ENCODE data around the gene PRRX2.

PRRX2 gene

GRCh38 chr9:129686736-129687135 is 21.3 kb downstream of the PRRX2 start:
- no peak for TF ChIP-seq CTCF (IDR thresholded peaks at IDR 0.05; ENCODE audit: low read depth, low read length, missing control alignments)

GRCh38 chr9:129687391-129687790 is 21.9 kb downstream of the PRRX2 start:
- H3K4me3 ChIP-seq (ENCODE audit: low read depth, low read length) = no peak overlapping the region
- no peak for TF ChIP-seq CTCF (IDR thresholded peaks at IDR 0.05; ENCODE audit: low read depth, low read length, missing control alignments)
- no peak for DNase-seq (ENCODE audit: low read depth)

More at GRCh38 chr9:129686736-129687135, 21.3 kb downstream of the PRRX2 start:
- H3K4me3 ChIP-seq (ENCODE audit: low read depth, low read length) = no peak overlapping the region
- DNase-seq (ENCODE audit: low read depth) = no peak

- no peak overlapping the region for H3K4me3 ChIP-seq (ENCODE audit: low read depth, low read length)
- DNase-seq (ENCODE audit: low read depth) = no peak
- no peak for TF ChIP-seq CTCF (IDR thresholded peaks at IDR 0.05; ENCODE audit: low read depth, low read length, missing control alignments)
Observed at GRCh38 chr9:129688285-129689043, 23.0 kb downstream of the PRRX2 start.

GRCh38 chr9:129692534-129692933 is 27.1 kb downstream of the PRRX2 start:
- no peak for TF ChIP-seq CTCF (IDR thresholded peaks at IDR 0.05; ENCODE audit: low read depth, low read length, missing control alignments)
- DNase-seq (ENCODE audit: low read depth) = no peak
- no peak overlapping the region for H3K4me3 ChIP-seq (ENCODE audit: low read depth, low read length)

GRCh38 chr9:129693741-129694140 is 28.3 kb downstream of the PRRX2 start:
- no peak for TF ChIP-seq CTCF (IDR thresholded peaks at IDR 0.05; ENCODE audit: low read depth, low read length, missing control alignments)
- H3K4me3 ChIP-seq (ENCODE audit: low read depth, low read length) = no peak overlapping the region
- DNase-seq (ENCODE audit: low read depth) = no peak

GRCh38 chr9:129694243-129694646 is 28.8 kb downstream of the PRRX2 start:
- H3K4me3 ChIP-seq (ENCODE audit: low read depth, low read length) = no peak overlapping the region
- no peak for TF ChIP-seq CTCF (IDR thresholded peaks at IDR 0.05; ENCODE audit: low read depth, low read length, missing control alignments)
- no peak for DNase-seq (ENCODE audit: low read depth)

GRCh38 chr9:129695870-129696269 is 30.4 kb downstream of the PRRX2 start:
- TF ChIP-seq CTCF (IDR thresholded peaks at IDR 0.05; ENCODE audit: low read depth, low read length, missing control alignments) = no peak
- DNase-seq (ENCODE audit: low read depth) = no peak
- H3K4me3 ChIP-seq (ENCODE audit: low read depth, low read length) = no peak overlapping the region

Data from GM12864 (cell line).